ENCODE measurements around the gene RBMS1.

RBMS1 gene

DNA sequence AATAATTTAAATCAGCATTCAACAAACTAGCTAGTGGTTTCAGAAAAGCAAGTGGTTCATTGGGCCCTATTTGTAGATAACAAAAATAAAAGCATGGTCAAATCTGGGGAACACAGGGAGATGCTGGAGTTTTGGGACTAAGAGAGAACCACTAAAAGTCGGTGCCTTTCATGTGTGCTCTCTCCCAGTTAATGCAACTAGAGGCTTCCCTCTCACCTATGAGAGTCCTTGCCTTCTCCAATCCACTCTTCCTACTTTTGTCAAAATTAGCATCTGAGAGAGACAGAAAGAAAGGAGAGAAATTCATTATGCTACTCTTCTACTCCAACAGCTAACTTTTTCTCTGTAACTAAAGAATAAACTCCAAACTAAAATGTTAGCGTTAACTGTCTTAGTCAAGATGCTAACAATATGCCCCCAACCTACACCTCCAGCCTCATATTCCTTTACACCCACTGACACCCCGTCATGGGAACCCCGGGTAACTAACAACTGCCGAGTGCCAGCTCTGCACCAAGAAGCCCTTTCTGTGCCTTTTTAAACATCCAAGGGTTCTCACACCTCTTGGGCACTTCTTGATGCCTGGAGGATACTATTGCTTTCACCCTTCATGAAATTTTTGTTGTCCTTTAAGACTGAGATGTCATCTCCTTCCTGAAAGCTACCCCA, 133.4 kb downstream of the RBMS1 start:
- DNase-seq (ENCODE audit: low spot score): no peak
- POLR2A ChIA-PET (ENCODE audit: low non-redundant PET): no interaction called here
- CTCF ChIA-PET: no interaction called here
- H3K27ac ChIP-seq: no peak overlapping the region
- TF ChIP-seq CTCF (conservative IDR thresholded peaks at IDR 0.05; ENCODE audit: low read depth): no peak

DNA sequence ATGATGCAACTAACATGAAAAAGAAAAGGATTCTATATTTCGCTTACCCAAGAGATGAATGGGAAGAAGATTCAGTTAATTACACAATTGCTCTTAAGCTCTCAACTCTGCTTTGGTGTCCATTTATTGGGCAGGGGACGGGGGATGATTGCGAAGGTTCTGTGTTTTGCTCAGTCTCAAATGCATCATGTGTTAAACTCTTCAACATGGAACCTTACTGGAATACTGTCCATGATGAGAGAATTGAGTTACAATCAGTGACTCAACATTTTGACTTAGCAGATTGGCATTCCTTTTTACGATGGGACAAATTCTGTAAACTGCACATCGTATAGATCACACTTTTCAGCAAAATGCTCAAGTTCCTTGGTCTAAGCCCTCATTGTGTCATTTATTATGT, 135.6 kb downstream of the RBMS1 start:
- no peak for TF ChIP-seq CTCF (conservative IDR thresholded peaks at IDR 0.05; ENCODE audit: low read depth)
- CTCF ChIA-PET: no interaction called here
- POLR2A ChIA-PET (ENCODE audit: low non-redundant PET): no interaction called here
- H3K27ac ChIP-seq: no peak overlapping the region
- DNase-seq (ENCODE audit: low spot score): no peak

- ChIA-PET CTCF (no interaction called here), POLR2A (ENCODE audit: low non-redundant PET) (no interaction called here)
- no peak overlapping the region for H3K27ac ChIP-seq
- TF ChIP-seq CTCF (conservative IDR thresholded peaks at IDR 0.05; ENCODE audit: low read depth): no peak
- DNase-seq (ENCODE audit: low spot score): no peak
Measured at GRCh38 chr2:160356485-160356884, 137.1 kb downstream of the RBMS1 start.

DNA sequence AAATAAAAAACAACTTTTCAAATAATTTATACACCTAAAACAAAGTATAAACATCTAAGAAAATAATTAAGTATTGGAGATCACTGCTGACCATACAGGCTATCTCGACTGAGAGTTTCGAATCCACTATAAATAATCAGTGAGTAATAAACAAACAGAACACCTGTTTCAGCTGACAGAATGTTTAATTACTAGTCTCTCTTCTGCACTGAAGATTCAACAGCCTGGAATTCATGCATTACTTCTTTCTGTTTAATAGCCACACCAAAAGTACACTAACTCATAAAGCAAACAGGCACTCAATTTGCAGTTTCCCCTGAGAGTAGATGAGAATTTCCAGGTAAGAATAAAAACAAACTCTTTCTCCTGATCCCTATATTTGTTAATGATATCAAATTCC, 138.5 kb downstream of the RBMS1 start:
- H3K27ac ChIP-seq: no peak overlapping the region
- POLR2A ChIA-PET (ENCODE audit: low non-redundant PET): no interaction called here
- no peak for DNase-seq (ENCODE audit: low spot score)
- CTCF ChIA-PET: no interaction called here
- no peak for TF ChIP-seq CTCF (conservative IDR thresholded peaks at IDR 0.05; ENCODE audit: low read depth)

DNA sequence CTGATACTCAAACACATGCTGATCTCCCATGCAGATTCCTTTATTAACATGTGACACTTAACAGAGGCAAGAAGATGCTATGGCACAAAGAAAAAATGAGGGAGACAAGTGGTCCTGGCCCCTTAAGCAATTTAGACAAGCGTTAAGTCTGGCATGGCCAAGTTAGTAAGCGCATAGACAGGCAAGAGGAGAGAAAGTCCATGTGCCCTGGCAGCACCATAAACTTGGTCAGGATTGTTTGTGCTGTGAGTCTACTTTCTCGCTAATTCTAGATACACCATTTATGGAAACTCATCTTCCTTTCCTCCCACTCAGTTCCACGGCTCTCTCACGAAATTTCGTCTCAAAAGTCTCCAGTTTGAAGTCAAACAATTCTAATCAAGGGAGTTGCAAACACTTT, 138.9 kb downstream of the RBMS1 start:
- DNase-seq (ENCODE audit: low spot score): no peak
- TF ChIP-seq CTCF (conservative IDR thresholded peaks at IDR 0.05; ENCODE audit: low read depth): no peak
- no peak overlapping the region for H3K27ac ChIP-seq
- ChIA-PET CTCF (no interaction called here), POLR2A (ENCODE audit: low non-redundant PET) (no interaction called here)

- H3K27ac ChIP-seq: no peak overlapping the region
- no peak for DNase-seq (ENCODE audit: low spot score)
- ChIA-PET POLR2A (ENCODE audit: low non-redundant PET) (no interaction called here), CTCF (interaction anchor here (0.6 to 1.1 kb wide), 5 partner anchors 38 to 640 kb away, joined by 3 to 7 read pairs (median 3); no protein-coding TSS in a partner anchor)
- TF ChIP-seq CTCF (conservative IDR thresholded peaks at IDR 0.05; ENCODE audit: low read depth): no peak
Measured at GRCh38 chr2:160353813-160354212, 139.8 kb downstream of the RBMS1 start.

Measured in RWPE1 (cell line).